K562 (cell line): ENCODE results near the gene PCYT1A. TPM values are rescaled to one million over a fixed set of nuclear protein-coding genes. Genes with fewer than 3 reads are reported as not detected.

Source experiments
- FIP1L1 ChIP-seq: fragments of 200-400 bp; formaldehyde crosslinking; IDR thresholded peaks from 2 replicates; pipeline ENCODE4 v1.6.1; 2018; ENCODE audit warnings: mild to moderate bottlenecking, low read depth, low read length; ENCODE audit not compliant: poor library complexity, severe bottlenecking
- GABPA ChIP-seq: fragments of 200-800 bp; sonication (Bioruptor generic); conservative IDR thresholded peaks from 2 replicates; pipeline ENCODE4 v1.6.1; 2016; ENCODE audit warnings: low read depth, missing genetic modification characterization, missing compliant biosample characterization
- GATAD2A ChIP-seq: fragments of 450-650 bp; IDR thresholded peaks from 2 replicates; pipeline ENCODE4 v1.6.1; 2017
- KLF1 ChIP-seq: fragments of 450-650 bp; IDR thresholded peaks from 2 replicates; pipeline ENCODE4 v1.6.1; 2016; ENCODE audit warnings: missing genetic modification characterization, missing compliant biosample characterization
- LCOR ChIP-seq: sonication (generic); formaldehyde crosslinking; IDR thresholded peaks from 2 replicates; pipeline ENCODE4 v1.8.0; 2022; ENCODE audit warnings: mild to moderate bottlenecking, missing genetic modification reagents
- MTA1 ChIP-seq: fragments of 450-650 bp; IDR thresholded peaks from 2 replicates; pipeline ENCODE4 v1.6.1; 2017; ENCODE audit warnings: borderline replicate concordance
- MTF1 ChIP-seq: fragments of 250-450 bp; sonication (Bioruptor Pico); IDR thresholded peaks from 2 replicates; pipeline ENCODE4 v1.9.0; 2021; ENCODE audit warnings: moderate library complexity, mild to moderate bottlenecking, inconsistent platforms, borderline replicate concordance
- POLR2G ChIP-seq: fragments of 200-400 bp; formaldehyde crosslinking; IDR thresholded peaks from 2 replicates; pipeline ENCODE4 v1.6.1; 2017; ENCODE audit warnings: low read depth, mild to moderate bottlenecking, antibody characterized with exemption, low read length, moderate library complexity
- SMARCC2 ChIP-seq: fragments of 450-650 bp; IDR thresholded peaks from 2 replicates; pipeline ENCODE4 v1.6.1; 2017; ENCODE audit warnings: antibody characterized with exemption, moderate library complexity, mild to moderate bottlenecking, low read depth
- SP2 ChIP-seq: IDR thresholded peaks from 2 replicates; pipeline ENCODE4 v1.6.1; 2011; ENCODE audit warnings: mild to moderate bottlenecking, low read depth, low read length, moderate library complexity; ENCODE audit not compliant: poor library complexity, severe bottlenecking; ENCODE audit errors: extremely low read depth
- SRSF9 ChIP-seq: fragments of 200-400 bp; formaldehyde crosslinking; IDR thresholded peaks from 2 replicates; pipeline ENCODE4 v1.6.1; 2017; ENCODE audit warnings: low read depth, low read length, borderline replicate concordance
- ZNF124 ChIP-seq: sonication (generic); formaldehyde crosslinking; IDR thresholded peaks from 2 replicates; pipeline ENCODE4 v1.8.1; 2022; ENCODE audit warnings: missing genetic modification reagents
- polyA plus RNA-seq, 8 experiments: library from polyadenylated mRNA; depleted of rRNA in 4 of 8; stranded (reverse) in 5 of 8; unstranded in 3 of 8; fragments of >200 nt; fragmentation: Nextera tagmentation in 2 of 8; fragmentation: Illumina TruSeq in 1 of 8; extraction: Ambion mirVana in 2 of 8; extraction: Trizol in 1 of 8; gene quantifications; 2 replicates each; pipeline versions ENCODE4 v1.2.1 to v1.2.3, GENCODE V29; 2011 to 2014; ENCODE audit warnings: inconsistent platforms in 1 of 8, missing spikeins in 1 of 8
- total RNA-seq, 7 experiments: library from RNA; depleted of rRNA in 6 of 7; stranded (reverse); fragments of >200 nt in 6 of 7; fragmentation: Illumina TruSeq in 2 of 7; extraction: Trizol in 2 of 7; gene quantifications; 2 replicates each; pipeline versions ENCODE4 v1.2.1 to v1.2.3, GENCODE V29; 2011 to 2021; ENCODE audit warnings: low replicate concordance in 1 of 7
- TF ChIP-seq, protein P1 (sequence below): fragments of 450-650 bp; IDR thresholded peaks from 2 replicates; pipeline ENCODE4 v1.6.1; 2016; ENCODE audit warnings: mild to moderate bottlenecking, moderate library complexity
- TF ChIP-seq, protein P2 (sequence below): sonication (generic); formaldehyde crosslinking; IDR thresholded peaks from 2 replicates; pipeline ENCODE4 v1.8.0; 2022; ENCODE audit warnings: mild to moderate bottlenecking, missing genetic modification reagents, borderline replicate concordance

The PCYT1A gene
- total and polyA plus RNA-seq, 9 of the 15 experiments (the other 6 are each of a cell fraction or from before 2014, with no cell fraction given) = 13.4 to 62.8 (median 49.4) TPM

DNA sequence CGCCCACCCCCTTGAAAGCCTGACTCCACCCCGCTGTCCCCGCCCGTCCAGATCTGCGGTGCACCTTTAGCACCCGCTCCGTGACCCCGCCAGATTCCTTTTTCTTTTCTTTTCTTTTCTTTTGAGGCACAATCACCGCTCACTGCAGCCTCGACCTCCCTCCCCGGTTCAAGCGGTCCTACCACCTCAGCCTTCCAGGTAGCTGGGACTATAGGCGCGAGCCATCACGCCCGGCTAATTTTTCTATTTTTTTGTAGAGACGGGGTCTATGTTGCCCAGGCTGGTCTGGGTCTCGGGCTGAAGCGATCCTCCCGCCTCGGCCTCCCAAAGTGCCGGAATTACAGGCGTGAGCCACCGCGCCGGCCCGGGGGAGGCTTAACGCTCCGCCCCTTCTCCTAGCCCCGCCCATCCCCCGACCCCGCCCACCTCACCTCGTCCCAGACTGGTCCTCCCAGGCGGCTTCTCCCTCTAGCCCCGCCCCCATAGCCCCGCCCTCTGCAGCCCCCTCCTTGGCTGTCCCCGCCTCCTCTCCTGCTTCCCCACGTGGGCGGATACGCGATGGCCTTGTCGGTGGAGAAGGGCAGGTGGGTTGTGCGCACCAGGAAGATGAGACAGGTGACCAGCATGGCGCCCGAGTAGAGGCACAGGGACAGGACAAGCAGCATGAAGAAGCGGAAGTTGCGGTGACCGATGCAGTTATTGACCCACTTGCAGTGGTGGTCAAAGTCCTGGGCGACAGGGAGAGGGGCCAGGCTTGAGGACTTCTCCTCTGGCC, 79.5 kb downstream of the PCYT1A start (continued):
- no peak for TF ChIP-seq GATAD2A
- TF ChIP-seq SMARCC2 = no peak
- peak; percentile 1 for TF ChIP-seq SP2
- no peak for TF ChIP-seq FIP1L1
- no peak for TF ChIP-seq SRSF9
- TF ChIP-seq POLR2G = peak; percentile 40; the same call in 1 of the 2 replicates
- TF ChIP-seq, protein P1, sequence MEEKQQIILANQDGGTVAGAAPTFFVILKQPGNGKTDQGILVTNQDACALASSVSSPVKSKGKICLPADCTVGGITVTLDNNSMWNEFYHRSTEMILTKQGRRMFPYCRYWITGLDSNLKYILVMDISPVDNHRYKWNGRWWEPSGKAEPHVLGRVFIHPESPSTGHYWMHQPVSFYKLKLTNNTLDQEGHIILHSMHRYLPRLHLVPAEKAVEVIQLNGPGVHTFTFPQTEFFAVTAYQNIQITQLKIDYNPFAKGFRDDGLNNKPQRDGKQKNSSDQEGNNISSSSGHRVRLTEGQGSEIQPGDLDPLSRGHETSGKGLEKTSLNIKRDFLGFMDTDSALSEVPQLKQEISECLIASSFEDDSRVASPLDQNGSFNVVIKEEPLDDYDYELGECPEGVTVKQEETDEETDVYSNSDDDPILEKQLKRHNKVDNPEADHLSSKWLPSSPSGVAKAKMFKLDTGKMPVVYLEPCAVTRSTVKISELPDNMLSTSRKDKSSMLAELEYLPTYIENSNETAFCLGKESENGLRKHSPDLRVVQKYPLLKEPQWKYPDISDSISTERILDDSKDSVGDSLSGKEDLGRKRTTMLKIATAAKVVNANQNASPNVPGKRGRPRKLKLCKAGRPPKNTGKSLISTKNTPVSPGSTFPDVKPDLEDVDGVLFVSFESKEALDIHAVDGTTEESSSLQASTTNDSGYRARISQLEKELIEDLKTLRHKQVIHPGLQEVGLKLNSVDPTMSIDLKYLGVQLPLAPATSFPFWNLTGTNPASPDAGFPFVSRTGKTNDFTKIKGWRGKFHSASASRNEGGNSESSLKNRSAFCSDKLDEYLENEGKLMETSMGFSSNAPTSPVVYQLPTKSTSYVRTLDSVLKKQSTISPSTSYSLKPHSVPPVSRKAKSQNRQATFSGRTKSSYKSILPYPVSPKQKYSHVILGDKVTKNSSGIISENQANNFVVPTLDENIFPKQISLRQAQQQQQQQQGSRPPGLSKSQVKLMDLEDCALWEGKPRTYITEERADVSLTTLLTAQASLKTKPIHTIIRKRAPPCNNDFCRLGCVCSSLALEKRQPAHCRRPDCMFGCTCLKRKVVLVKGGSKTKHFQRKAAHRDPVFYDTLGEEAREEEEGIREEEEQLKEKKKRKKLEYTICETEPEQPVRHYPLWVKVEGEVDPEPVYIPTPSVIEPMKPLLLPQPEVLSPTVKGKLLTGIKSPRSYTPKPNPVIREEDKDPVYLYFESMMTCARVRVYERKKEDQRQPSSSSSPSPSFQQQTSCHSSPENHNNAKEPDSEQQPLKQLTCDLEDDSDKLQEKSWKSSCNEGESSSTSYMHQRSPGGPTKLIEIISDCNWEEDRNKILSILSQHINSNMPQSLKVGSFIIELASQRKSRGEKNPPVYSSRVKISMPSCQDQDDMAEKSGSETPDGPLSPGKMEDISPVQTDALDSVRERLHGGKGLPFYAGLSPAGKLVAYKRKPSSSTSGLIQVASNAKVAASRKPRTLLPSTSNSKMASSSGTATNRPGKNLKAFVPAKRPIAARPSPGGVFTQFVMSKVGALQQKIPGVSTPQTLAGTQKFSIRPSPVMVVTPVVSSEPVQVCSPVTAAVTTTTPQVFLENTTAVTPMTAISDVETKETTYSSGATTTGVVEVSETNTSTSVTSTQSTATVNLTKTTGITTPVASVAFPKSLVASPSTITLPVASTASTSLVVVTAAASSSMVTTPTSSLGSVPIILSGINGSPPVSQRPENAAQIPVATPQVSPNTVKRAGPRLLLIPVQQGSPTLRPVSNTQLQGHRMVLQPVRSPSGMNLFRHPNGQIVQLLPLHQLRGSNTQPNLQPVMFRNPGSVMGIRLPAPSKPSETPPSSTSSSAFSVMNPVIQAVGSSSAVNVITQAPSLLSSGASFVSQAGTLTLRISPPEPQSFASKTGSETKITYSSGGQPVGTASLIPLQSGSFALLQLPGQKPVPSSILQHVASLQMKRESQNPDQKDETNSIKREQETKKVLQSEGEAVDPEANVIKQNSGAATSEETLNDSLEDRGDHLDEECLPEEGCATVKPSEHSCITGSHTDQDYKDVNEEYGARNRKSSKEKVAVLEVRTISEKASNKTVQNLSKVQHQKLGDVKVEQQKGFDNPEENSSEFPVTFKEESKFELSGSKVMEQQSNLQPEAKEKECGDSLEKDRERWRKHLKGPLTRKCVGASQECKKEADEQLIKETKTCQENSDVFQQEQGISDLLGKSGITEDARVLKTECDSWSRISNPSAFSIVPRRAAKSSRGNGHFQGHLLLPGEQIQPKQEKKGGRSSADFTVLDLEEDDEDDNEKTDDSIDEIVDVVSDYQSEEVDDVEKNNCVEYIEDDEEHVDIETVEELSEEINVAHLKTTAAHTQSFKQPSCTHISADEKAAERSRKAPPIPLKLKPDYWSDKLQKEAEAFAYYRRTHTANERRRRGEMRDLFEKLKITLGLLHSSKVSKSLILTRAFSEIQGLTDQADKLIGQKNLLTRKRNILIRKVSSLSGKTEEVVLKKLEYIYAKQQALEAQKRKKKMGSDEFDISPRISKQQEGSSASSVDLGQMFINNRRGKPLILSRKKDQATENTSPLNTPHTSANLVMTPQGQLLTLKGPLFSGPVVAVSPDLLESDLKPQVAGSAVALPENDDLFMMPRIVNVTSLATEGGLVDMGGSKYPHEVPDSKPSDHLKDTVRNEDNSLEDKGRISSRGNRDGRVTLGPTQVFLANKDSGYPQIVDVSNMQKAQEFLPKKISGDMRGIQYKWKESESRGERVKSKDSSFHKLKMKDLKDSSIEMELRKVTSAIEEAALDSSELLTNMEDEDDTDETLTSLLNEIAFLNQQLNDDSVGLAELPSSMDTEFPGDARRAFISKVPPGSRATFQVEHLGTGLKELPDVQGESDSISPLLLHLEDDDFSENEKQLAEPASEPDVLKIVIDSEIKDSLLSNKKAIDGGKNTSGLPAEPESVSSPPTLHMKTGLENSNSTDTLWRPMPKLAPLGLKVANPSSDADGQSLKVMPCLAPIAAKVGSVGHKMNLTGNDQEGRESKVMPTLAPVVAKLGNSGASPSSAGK = peak; percentile 71
- TF ChIP-seq, protein P2, sequence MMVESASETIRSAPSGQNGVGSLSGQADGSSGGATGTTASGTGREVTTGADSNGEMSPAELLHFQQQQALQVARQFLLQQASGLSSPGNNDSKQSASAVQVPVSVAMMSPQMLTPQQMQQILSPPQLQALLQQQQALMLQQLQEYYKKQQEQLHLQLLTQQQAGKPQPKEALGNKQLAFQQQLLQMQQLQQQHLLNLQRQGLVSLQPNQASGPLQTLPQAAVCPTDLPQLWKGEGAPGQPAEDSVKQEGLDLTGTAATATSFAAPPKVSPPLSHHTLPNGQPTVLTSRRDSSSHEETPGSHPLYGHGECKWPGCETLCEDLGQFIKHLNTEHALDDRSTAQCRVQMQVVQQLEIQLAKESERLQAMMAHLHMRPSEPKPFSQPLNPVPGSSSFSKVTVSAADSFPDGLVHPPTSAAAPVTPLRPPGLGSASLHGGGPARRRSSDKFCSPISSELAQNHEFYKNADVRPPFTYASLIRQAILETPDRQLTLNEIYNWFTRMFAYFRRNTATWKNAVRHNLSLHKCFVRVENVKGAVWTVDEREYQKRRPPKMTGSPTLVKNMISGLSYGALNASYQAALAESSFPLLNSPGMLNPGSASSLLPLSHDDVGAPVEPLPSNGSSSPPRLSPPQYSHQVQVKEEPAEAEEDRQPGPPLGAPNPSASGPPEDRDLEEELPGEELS (CRISPR knock-in tag) = no peak
- no peak for TF ChIP-seq KLF1 (tag)
- peak; percentile 38; the same call in 1 of the 2 replicates for TF ChIP-seq MTA1
- TF ChIP-seq ZNF124 (CRISPR knock-in tag) = no peak
- peak; percentile 53; the same call in 1 of the 2 replicates for TF ChIP-seq LCOR (CRISPR knock-in tag)
- 0 out of 2 replicates have a peak, but pooled peaks have one; percentile 21 for TF ChIP-seq GABPA (tag)
- TF ChIP-seq MTF1 (CRISPR knock-in tag) = no peak
